Fibroblast of mammary gland (primary cell): ENCODE measurements around the gene WDR64.

ENCODE experiments used
- DNase-seq: peaks from one replicate; pipeline ENCODE4 v3.0.0-alpha.2; 2010; ENCODE audit warnings: low read depth
- H3K4me3 ChIP-seq: 2 replicates; pipeline ENCODE4 v1.5.1; 2011; ENCODE audit warnings: low read depth, mild to moderate bottlenecking, low read length, moderate library complexity; ENCODE audit not compliant: control insufficient read depth
- CTCF ChIP-seq: conservative IDR thresholded peaks from 2 replicates; pipeline ENCODE4 v1.5.1; 2011; ENCODE audit warnings: low read depth, low read length, inconsistent platforms; ENCODE audit not compliant: control insufficient read depth, insufficient read depth

The WDR64 gene

GRCh38 chr1:241767737-241768136 lies 115.7 kb downstream of the WDR64 start:
- TF ChIP-seq CTCF = no peak
- H3K4me3 ChIP-seq = no peak overlapping the region
- no peak for DNase-seq

GRCh38 chr1:241770115-241770514 lies 118.0 kb downstream of the WDR64 start:
- DNase-seq = no peak
- no peak for TF ChIP-seq CTCF
- no peak overlapping the region for H3K4me3 ChIP-seq

- no peak for TF ChIP-seq CTCF
- no peak overlapping the region for H3K4me3 ChIP-seq
- DNase-seq = no peak
Measured at GRCh38 chr1:241771117-241771516, 119.0 kb downstream of the WDR64 start.

GRCh38 chr1:241772932-241773500 lies 120.9 kb downstream of the WDR64 start:
- TF ChIP-seq CTCF = no peak
- no peak for DNase-seq
- H3K4me3 ChIP-seq = no peak overlapping the region

GRCh38 chr1:241773991-241774390 lies 121.9 kb downstream of the WDR64 start:
- TF ChIP-seq CTCF = no peak
- no peak overlapping the region for H3K4me3 ChIP-seq
- DNase-seq = no peak

- no peak for DNase-seq
- no peak for TF ChIP-seq CTCF
- no peak overlapping the region for H3K4me3 ChIP-seq
Measured at GRCh38 chr1:241775021-241775420, 122.9 kb downstream of the WDR64 start.

GRCh38 chr1:241776911-241777310 lies 124.8 kb downstream of the WDR64 start:
- DNase-seq = no peak
- H3K4me3 ChIP-seq = no peak overlapping the region
- no peak for TF ChIP-seq CTCF
